A375 (cell line): ENCODE data around the gene RFX2. TPM values are rescaled to one million over a fixed set of nuclear protein-coding genes. Genes with fewer than 3 reads are reported as not detected.

Experiments
- total RNA-seq: library from RNA; depleted of rRNA; stranded (reverse); fragments of >200 nt; shearing (Covaris generic); gene quantifications from 2 replicates; pipeline ENCODE4 v1.2.3, GENCODE V29; 2014; rRNA removed

Gene RFX2
- 4.9 and 5.6 TPM in 2 replicates for total RNA-seq

GRCh38 chr19:6110360-6110977 lies at the start of gene RFX2:
Gene RFX2 (minus strand): TSS chr19:6110500. CDS start chr19:6047496, 63,004 bp downstream.

GRCh38 chr19:5977785-5978605 lies 132.3 kb downstream of the RFX2 start, which contains the start of gene RANBP3:
Gene RANBP3 (minus strand): TSS chr19:5978140. CDS start chr19:5978082, 58 bp downstream.

Other genes starting within 250 kb of the RFX2 start
- 0.11 TPM in 2 replicates for gene FUT5, start 240.0 kb downstream of the RFX2 start, total RNA-seq
- gene NDUFA11, start 206.7 kb downstream of the RFX2 start, total RNA-seq: 279 and 320 TPM in 2 replicates
- gene VMAC, start 205.6 kb downstream of the RFX2 start, total RNA-seq: 9.8 and 11.0 TPM in 2 replicates
- gene CAPS, start 196.2 kb downstream of the RFX2 start, total RNA-seq: 185 and 250 TPM in 2 replicates
- 70.4 and 71.6 TPM in 2 replicates for gene RANBP3, start 132.4 kb downstream of the RFX2 start, total RNA-seq
- gene ACSBG2, start 25.2 kb upstream of the RFX2 start, total RNA-seq: 0.19 TPM in 1 of 2 replicates, not detected in the other
- gene MLLT1, start 169.5 kb upstream of the RFX2 start, total RNA-seq: 20.4 and 25.9 TPM in 2 replicates
- gene ACER1, start 223.1 kb upstream of the RFX2 start, total RNA-seq: not detected in 2 replicates